NCI-H1105 treated with DMSO at 0.1 percent for 48 hours (cell line): ENCODE data around the gene IFNG.

Source experiments
- DNase-seq: peaks from one replicate; lab custom pipeline; 2025; lab: John Stamatoyannopoulos, UW

IFNG gene

GRCh38 chr12:68115281-68115680, 44.3 kb downstream of the IFNG start:
- DNase-seq, result no peak

GRCh38 chr12:68114606-68115005, 44.9 kb downstream of the IFNG start:
- no peak for DNase-seq

DNA sequence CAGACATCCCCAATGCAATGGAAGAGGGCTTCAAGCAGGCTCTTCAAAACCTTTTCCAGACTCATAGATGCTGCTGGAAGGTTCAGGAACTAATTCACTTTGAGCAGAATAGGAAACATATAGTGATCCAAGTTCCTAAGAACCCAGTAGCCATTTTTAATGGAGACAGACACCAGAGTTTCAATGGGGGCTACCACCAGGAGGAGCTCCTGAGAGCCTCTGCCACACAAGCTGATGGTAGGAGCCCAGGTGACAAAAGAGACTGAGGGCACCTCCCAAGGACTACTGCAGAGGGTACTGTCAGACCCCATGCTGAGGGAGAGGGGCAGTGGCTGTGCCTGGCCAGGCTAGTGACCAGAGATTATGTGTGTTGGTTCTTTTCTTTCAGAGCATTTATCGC, 45.9 kb downstream of the IFNG start:
- DNase-seq, result no peak

DNA sequence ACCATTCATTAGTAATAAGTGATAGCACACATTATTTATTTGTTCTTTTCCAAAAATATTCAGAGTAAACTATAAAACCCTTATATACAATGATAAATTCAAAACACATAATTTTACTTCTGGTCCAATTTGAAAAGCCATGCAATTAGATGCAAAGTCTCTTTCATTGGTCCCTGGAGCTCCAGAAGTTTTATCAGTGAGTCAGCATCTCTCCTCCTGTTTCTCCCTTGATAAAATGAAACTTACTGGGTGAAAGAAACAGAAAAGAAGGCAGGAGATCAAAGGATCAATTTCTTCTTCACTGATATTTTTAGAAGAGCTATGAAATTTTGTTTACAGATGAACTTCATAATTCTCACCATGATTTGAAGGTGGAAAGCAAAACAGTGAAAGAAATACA, 47.5 kb downstream of the IFNG start:
- no peak for DNase-seq

DNA sequence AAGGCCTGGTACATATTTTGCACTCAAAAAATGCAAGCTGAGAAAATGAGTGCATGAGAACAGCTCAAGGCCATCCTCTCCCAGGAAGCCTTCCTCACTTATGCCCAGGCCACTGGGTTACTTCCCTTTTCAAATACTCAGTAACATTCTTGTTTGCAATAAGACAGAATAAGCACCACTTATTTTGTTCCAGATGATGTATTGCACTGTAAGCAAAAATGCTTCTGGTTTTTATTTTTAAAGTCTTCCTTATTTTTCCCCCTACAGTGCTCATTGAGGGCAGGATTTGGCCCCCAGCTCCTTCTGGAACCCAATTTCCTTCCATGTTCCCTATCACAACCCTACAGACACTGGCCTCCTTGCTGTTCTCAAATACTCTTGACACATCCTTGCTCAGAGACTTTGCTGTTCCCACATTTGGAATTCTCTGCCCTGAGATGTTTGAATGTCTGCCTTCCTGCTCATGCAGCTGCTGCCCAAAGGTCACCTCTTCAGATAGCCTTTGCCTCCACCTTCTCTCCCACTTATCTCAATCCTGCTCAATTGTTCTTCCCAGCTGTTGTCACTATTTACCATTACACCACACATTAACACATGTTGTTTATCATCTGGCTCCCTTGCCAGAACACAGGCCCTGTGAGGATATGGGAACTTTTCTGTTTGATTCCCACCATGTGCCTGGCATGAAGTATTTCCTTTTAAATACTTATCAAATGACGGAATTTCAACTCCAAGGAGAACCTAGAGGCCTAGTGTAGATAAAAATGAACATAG, 49.9 kb downstream of the IFNG start:
- DNase-seq, result no peak

GRCh38 chr12:68109001-68109400, 50.5 kb downstream of the IFNG start:
- DNase-seq, result no peak

DNA sequence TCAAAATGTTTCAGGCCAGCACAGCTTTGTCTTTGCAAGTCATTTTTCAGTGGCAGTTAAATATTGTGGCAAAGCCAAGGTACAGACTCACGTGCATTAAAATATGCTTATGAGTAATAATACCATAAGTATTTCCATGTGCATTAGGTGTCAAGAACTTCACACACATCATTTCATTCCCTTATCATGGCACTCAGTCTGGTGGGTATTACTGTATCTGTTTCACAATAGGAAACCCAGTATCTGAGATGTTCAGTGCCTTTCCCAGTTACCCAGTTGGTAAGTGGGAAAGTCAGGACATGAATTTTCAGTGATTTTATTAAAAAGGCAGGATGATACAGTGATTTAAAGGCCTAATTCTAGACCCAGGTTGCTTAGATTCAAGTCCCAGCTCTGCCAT, 52.9 kb downstream of the IFNG start:
- DNase-seq, result no peak

- DNase-seq, result no peak
These were observed 53.4 kb downstream of the IFNG start for GRCh38 chr12:68106160-68106559.
